HepG2 (cell line): ENCODE data around the gene ALDOA. TPM values are rescaled to one million over a fixed set of nuclear protein-coding genes. Genes with fewer than 3 reads are reported as not detected.
A peak's percentile ranks its signal among the peaks of the same experiment; 100 is the strongest.

ENCODE experiments used
- ARID5B ChIP-seq: IDR thresholded peaks from 2 replicates; pipeline ENCODE4 v1.4.0; 2020; ENCODE audit warnings: mild to moderate bottlenecking, missing genetic modification reagents
- HOXD1 ChIP-seq: sonication (generic); formaldehyde crosslinking; IDR thresholded peaks from 2 replicates; pipeline ENCODE4 v1.5.0; 2020; ENCODE audit warnings: missing genetic modification reagents
- MEIS1 ChIP-seq: sonication (generic); formaldehyde crosslinking; IDR thresholded peaks from 2 replicates; pipeline ENCODE4 v1.9.0; 2021; ENCODE audit warnings: mild to moderate bottlenecking, missing genetic modification reagents, moderate library complexity, borderline replicate concordance
- NFKB2 ChIP-seq: sonication (generic); formaldehyde crosslinking; IDR thresholded peaks from 2 replicates; pipeline ENCODE4 v1.4.0; 2020; ENCODE audit warnings: missing genetic modification reagents, borderline replicate concordance
- NR2F1 ChIP-seq, 2 experiments: fragments of 450-650 bp in 1 of 2; formaldehyde crosslinking in 1 of 2; IDR thresholded peaks; 2 replicates each; pipeline versions ENCODE4 v1.5.0 to v1.6.1; 2016 to 2020; ENCODE audit warnings: mild to moderate bottlenecking in 1 of 2, missing compliant biosample characterization in 1 of 2, missing genetic modification reagents in 1 of 2, moderate library complexity in 1 of 2
- RFXANK ChIP-seq: IDR thresholded peaks from 2 replicates; pipeline ENCODE4 v1.6.1; 2016
- ZBTB7A ChIP-seq: sonication (generic); formaldehyde crosslinking; IDR thresholded peaks from 2 replicates; pipeline ENCODE4 v1.8.0; 2022; ENCODE audit warnings: mild to moderate bottlenecking, missing genetic modification reagents
- ZNF547 ChIP-seq: sonication (generic); formaldehyde crosslinking; IDR thresholded peaks from 2 replicates; pipeline ENCODE4 v1.5.1; 2020; ENCODE audit warnings: mild to moderate bottlenecking, missing genetic modification reagents
- ZNF687 ChIP-seq: sonication (generic); formaldehyde crosslinking; IDR thresholded peaks from 2 replicates; pipeline ENCODE4 v1.5.1; 2020; ENCODE audit warnings: mild to moderate bottlenecking, missing genetic modification reagents, moderate library complexity
- ZSCAN21 ChIP-seq: sonication (generic); formaldehyde crosslinking; IDR thresholded peaks from 2 replicates; pipeline ENCODE4 v1.8.0; 2022; ENCODE audit warnings: mild to moderate bottlenecking, missing genetic modification reagents, moderate library complexity, borderline replicate concordance
- polyA plus RNA-seq, 8 experiments: library from polyadenylated mRNA; depleted of rRNA in 3 of 8; stranded (reverse) in 7 of 8; unstranded in 1 of 8; fragments of >200 nt; fragmentation: Illumina TruSeq in 4 of 8; extraction: Trizol in 4 of 8; gene quantifications; 2 replicates each; pipeline versions ENCODE4 v1.2.1 to v1.2.3, GENCODE V29; 2011 to 2016; ENCODE audit warnings: low read depth in 4 of 8, missing spikeins in 1 of 8, mixed read lengths in 1 of 8; ENCODE audit not compliant: insufficient read depth in 1 of 8
- total RNA-seq, 5 experiments: library from RNA; depleted of rRNA; stranded (reverse); fragments of >200 nt; fragmentation: Illumina TruSeq; extraction: Trizol; gene quantifications; 2 replicates each; pipeline ENCODE4 v1.2.3, GENCODE V29; 2016; ENCODE audit warnings: low read depth in 1 of 5
- TF ChIP-seq, protein P1 (sequence below): sonication (generic); formaldehyde crosslinking; IDR thresholded peaks from 2 replicates; pipeline ENCODE4 v1.5.0; 2020; ENCODE audit warnings: mild to moderate bottlenecking, missing genetic modification reagents, borderline replicate concordance

ALDOA gene
- total and polyA plus RNA-seq, 2 of the 13 experiments (the other 11 are each of a cell fraction or from before 2014, with no cell fraction given), result 925 to 1,884 TPM

GRCh38 chr16:30054959-30055553, 10.5 kb upstream of the ALDOA start (continued):
- TF ChIP-seq ZNF687, result peak; percentile 73
- 0 out of 2 replicates have a peak, but pooled peaks have one; percentile 37 for TF ChIP-seq ZBTB7A (CRISPR knock-in tag)
- peak; percentile 22; the same call in 1 of the 2 replicates for TF ChIP-seq HOXD1 (CRISPR knock-in tag)
- TF ChIP-seq ZNF547 (CRISPR knock-in tag), result 0 out of 2 replicates have a peak, but pooled peaks have one; percentile 40
- TF ChIP-seq MEIS1 (CRISPR knock-in tag), result peak; percentile 57; the same call in 1 of the 2 replicates
- 0 out of 2 replicates have a peak, but pooled peaks have one; percentile 28 for TF ChIP-seq RFXANK (CRISPR knock-in tag)
- TF ChIP-seq ARID5B (CRISPR knock-in tag), result 0 out of 2 replicates have a peak, but pooled peaks have one; percentile 12
- TF ChIP-seq NFKB2 (CRISPR knock-in tag), result 0 out of 2 replicates have a peak, but pooled peaks have one; percentile 40
- TF ChIP-seq NR2F1 (CRISPR knock-in tag; IDR thresholded peaks at IDR 0.05), result peak; percentile 31 to 71; a peak in 3 of 4 replicates
- TF ChIP-seq ZSCAN21 (CRISPR knock-in tag), result peak; percentile 69; the same call in 1 of the 2 replicates
- TF ChIP-seq, protein P1, sequence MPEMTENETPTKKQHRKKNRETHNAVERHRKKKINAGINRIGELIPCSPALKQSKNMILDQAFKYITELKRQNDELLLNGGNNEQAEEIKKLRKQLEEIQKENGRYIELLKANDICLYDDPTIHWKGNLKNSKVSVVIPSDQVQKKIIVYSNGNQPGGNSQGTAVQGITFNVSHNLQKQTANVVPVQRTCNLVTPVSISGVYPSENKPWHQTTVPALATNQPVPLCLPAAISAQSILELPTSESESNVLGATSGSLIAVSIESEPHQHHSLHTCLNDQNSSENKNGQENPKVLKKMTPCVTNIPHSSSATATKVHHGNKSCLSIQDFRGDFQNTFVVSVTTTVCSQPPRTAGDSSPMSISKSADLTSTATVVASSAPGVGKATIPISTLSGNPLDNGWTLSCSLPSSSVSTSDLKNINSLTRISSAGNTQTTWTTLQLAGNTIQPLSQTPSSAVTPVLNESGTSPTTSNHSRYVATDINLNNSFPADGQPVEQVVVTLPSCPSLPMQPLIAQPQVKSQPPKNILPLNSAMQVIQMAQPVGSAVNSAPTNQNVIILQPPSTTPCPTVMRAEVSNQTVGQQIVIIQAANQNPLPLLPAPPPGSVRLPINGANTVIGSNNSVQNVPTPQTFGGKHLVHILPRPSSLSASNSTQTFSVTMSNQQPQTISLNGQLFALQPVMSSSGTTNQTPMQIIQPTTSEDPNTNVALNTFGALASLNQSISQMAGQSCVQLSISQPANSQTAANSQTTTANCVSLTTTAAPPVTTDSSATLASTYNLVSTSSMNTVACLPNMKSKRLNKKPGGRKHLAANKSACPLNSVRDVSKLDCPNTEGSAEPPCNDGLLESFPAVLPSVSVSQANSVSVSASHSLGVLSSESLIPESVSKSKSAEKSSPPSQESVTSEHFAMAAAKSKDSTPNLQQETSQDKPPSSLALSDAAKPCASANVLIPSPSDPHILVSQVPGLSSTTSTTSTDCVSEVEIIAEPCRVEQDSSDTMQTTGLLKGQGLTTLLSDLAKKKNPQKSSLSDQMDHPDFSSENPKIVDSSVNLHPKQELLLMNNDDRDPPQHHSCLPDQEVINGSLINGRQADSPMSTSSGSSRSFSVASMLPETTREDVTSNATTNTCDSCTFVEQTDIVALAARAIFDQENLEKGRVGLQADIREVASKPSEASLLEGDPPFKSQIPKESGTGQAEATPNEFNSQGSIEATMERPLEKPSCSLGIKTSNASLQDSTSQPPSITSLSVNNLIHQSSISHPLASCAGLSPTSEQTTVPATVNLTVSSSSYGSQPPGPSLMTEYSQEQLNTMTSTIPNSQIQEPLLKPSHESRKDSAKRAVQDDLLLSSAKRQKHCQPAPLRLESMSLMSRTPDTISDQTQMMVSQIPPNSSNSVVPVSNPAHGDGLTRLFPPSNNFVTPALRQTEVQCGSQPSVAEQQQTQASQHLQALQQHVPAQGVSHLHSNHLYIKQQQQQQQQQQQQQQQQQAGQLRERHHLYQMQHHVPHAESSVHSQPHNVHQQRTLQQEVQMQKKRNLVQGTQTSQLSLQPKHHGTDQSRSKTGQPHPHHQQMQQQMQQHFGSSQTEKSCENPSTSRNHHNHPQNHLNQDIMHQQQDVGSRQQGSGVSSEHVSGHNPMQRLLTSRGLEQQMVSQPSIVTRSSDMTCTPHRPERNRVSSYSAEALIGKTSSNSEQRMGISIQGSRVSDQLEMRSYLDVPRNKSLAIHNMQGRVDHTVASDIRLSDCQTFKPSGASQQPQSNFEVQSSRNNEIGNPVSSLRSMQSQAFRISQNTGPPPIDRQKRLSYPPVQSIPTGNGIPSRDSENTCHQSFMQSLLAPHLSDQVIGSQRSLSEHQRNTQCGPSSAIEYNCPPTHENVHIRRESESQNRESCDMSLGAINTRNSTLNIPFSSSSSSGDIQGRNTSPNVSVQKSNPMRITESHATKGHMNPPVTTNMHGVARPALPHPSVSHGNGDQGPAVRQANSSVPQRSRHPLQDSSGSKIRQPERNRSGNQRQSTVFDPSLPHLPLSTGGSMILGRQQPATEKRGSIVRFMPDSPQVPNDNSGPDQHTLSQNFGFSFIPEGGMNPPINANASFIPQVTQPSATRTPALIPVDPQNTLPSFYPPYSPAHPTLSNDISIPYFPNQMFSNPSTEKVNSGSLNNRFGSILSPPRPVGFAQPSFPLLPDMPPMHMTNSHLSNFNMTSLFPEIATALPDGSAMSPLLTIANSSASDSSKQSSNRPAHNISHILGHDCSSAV, result no peak
